Measurements from ENCODE around the gene C1orf87.

DNA sequence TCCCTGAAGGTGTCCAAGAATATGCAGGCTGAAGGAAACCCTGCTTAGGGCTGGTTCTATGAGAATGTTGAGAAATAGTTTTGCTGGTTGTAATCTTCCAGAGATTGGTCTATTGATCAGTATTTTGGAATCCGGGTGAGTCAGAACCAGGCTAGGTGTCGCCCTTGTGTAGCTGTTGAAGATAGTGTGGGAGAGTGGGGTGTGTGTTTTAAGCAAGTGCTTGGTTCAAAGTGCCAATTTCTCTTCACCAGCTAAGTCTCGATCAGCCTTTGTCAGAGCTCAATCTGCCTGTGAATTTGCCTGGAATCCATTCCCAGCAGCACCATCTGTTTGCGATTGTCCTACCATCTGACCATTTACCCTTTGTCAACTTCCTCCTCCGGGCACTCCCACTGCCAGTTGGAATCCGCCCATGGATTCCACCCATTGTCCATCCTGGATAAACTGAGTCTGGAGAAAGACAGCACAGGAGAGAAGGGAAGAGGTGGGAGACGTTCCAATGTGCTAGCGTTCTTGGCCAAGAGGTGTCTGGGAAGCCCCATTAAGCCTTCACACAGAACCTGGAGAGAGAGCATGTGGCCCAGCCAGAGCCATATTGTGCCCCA lies 87.6 kb downstream of the C1orf87 start:
- no peak for TF ChIP-seq EZH2 (IDR thresholded peaks at IDR 0.05; ENCODE audit: low read length, unreplicated experiment)
- TF ChIP-seq, protein P1, sequence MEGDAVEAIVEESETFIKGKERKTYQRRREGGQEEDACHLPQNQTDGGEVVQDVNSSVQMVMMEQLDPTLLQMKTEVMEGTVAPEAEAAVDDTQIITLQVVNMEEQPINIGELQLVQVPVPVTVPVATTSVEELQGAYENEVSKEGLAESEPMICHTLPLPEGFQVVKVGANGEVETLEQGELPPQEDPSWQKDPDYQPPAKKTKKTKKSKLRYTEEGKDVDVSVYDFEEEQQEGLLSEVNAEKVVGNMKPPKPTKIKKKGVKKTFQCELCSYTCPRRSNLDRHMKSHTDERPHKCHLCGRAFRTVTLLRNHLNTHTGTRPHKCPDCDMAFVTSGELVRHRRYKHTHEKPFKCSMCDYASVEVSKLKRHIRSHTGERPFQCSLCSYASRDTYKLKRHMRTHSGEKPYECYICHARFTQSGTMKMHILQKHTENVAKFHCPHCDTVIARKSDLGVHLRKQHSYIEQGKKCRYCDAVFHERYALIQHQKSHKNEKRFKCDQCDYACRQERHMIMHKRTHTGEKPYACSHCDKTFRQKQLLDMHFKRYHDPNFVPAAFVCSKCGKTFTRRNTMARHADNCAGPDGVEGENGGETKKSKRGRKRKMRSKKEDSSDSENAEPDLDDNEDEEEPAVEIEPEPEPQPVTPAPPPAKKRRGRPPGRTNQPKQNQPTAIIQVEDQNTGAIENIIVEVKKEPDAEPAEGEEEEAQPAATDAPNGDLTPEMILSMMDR (conservative IDR thresholded peaks at IDR 0.05; ENCODE audit: low read depth, low read length), result no peak
